GM12873 (cell line): Measurements from ENCODE around the gene ARVCF.
A peak's percentile ranks its signal among the peaks of the same experiment; 100 is the strongest.

Experiments used
- TF ChIP-seq, protein P1 (sequence below): IDR thresholded peaks from 2 replicates; pipeline ENCODE4 v1.5.1; 2012; ENCODE audit warnings: low read depth, mild to moderate bottlenecking, moderate library complexity, low read length, control low read depth; ENCODE audit not compliant: insufficient read depth; ENCODE audit errors: missing control alignments

Gene ARVCF

DNA sequence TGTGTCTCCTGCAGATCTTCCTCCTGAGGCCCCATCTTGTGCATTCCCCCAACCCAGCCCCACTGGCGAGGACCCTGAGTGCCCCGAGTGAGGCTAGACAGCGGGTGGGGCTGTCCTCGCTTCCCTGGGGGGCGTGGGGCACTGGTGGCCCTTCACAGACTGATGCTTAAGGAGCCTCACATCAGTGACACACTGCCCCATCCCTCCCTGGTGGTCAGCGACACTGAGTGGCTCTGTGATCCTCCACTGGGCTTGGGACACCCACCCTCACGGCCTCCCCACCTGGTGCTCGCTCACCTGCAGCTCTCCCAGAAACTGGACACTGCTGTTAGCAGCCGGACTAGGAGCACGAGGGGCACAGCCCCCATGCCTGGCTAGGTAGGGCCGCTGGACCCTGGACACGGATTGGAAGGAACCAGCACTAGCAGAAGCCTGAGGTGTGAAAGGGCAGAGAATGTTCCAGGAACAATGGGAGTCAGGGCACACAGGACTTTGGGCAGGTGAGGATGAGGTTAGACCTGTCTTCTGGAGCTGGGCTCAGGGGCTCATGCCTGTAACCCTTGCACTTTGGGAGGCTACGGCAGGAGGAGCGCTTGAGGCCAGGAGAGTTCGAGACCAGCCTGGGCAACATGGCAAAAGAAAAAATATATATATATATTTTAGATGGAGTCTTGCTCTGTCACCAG is 51.8 kb downstream of the ARVCF start:
- TF ChIP-seq, protein P1, sequence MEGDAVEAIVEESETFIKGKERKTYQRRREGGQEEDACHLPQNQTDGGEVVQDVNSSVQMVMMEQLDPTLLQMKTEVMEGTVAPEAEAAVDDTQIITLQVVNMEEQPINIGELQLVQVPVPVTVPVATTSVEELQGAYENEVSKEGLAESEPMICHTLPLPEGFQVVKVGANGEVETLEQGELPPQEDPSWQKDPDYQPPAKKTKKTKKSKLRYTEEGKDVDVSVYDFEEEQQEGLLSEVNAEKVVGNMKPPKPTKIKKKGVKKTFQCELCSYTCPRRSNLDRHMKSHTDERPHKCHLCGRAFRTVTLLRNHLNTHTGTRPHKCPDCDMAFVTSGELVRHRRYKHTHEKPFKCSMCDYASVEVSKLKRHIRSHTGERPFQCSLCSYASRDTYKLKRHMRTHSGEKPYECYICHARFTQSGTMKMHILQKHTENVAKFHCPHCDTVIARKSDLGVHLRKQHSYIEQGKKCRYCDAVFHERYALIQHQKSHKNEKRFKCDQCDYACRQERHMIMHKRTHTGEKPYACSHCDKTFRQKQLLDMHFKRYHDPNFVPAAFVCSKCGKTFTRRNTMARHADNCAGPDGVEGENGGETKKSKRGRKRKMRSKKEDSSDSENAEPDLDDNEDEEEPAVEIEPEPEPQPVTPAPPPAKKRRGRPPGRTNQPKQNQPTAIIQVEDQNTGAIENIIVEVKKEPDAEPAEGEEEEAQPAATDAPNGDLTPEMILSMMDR, result no peak

DNA sequence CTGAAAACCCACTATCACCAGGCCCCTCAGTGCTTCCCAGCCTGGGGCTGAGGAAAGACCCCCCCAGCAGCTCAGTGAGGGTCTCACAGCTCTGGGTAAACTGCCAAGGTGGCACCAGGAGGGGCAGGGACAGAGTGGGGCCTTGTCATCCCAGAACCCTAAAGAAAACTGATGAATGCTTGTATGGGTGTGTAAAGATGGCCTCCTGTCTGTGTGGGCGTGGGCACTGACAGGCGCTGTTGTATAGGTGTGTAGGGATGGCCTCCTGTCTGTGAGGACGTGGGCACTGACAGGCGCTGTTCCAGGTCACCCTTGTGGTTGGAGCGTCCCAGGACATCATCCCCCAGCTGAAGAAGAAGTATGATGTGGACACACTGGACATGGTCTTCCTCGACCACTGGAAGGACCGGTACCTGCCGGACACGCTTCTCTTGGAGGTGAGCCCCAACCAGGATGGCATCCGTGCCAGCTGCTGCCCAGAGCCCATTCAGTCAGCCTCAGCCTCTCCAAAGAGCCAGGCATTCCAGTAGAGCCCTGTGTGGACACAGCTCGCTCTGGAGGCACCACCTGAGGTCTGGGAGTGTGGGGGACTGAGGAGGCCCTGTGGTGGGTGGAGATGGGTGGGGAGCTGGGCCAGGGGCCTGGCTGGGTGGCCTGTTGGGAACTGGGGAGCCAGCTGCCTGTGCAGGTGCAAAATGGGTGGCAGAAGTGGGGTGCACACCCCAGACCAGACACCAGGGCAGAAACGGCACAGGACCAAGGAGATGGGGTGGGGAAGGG is 52.6 kb downstream of the ARVCF start:
- TF ChIP-seq, protein P1, result no peak

DNA sequence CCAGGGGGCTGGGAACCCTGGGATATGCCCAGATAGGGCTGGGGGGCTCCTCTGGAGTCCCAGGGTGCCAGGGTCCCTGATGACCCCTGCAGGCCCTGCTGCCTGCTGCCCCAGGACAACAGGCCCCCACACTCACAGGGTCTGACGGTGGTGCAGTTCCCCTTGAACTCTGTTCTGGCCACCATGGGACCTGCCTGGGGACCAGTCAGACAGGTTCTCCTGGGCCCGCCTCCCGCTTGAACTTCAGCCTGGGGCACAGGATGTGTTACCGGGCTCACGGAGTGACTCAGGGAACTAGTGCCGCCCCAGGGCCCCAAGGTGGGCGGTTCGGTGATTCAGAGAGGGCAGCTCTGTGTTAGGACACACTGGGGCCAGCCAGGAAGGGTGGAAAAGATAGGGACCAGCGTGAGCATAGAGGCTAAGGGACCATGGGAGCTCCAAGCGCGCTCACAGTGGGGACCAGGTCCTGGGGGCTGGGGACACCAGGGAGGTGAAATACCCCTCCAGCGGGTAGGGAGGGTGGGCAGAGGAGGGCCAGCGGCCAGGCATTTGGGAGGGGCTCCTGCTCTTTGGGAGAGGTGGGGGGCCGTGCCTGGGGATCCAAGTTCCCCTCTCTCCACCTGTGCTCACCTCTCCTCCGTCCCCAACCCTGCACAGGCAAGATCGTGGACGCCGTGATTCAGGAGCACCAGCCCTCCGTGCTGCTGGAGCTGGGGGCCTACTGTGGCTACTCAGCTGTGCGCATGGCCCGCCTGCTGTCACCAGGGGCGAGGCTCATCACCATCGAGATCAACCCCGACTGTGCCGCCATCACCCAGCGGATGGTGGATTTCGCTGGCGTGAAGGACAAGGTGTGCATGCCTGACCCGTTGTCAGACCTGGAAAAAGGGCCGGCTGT is 53.5 kb downstream of the ARVCF start:
- TF ChIP-seq, protein P1, result no peak

GRCh38 chr22:19962246-19962908 is 54.2 kb downstream of the ARVCF start:
- TF ChIP-seq, protein P1, result peak; percentile 74

GRCh38 chr22:19961868-19962245 is 54.8 kb downstream of the ARVCF start:
- TF ChIP-seq, protein P1, result no peak

- TF ChIP-seq, protein P1, result no peak
These were observed 55.4 kb downstream of the ARVCF start for GRCh38 chr22:19961201-19961580.
